Activated CD4-positive, alpha-beta T cell treated with anti-CD3 and anti-CD28 coated beads for 24 hours (primary cell): ENCODE data around the gene PHLDB1.
"Not testable (repeated sequence)": the region's sequence is repeated elsewhere in the genome, so short reads cannot be mapped to it uniquely, and the experiment has no call there.

Experiments
- DNase-seq, 2 donors: peaks; one replicate each; pipeline ENCODE4 v3.0.0-alpha.2; 2020; ENCODE audit warnings: low read depth in 2 of 2

The PHLDB1 gene

DNA sequence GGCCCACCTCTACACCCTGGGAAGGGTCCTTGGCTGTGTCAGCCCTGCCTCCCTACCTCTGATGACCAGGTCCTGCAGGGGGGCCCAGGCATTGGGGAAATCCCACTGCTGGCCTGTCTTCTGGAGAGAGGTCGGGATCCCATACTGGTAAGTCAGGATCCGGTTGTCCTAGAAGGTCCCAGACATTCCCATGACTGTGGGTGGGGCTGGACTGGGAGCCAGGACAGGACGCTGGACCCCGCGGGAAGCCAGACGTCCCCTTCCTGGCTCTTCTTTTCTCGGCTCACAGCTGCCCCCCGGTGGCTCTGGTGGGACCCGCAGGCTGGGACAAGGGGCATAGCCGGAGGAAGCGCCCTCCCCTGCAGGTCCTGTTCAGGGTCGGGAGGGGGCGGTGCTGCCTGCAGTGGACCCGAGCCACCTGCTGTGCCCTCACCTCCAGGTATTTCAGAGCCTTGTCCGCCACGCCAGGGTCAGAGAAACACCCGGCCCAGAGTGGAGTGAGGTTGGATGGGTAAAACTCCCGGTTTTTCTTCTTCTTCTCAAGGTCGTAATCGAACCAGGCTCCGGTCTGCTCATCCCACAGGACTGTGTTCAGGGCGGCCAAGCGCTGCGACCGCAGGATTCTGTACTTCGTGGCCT lies 52.0 kb downstream of the PHLDB1 start:
- peak; percentile 83 to 91 for DNase-seq

DNA sequence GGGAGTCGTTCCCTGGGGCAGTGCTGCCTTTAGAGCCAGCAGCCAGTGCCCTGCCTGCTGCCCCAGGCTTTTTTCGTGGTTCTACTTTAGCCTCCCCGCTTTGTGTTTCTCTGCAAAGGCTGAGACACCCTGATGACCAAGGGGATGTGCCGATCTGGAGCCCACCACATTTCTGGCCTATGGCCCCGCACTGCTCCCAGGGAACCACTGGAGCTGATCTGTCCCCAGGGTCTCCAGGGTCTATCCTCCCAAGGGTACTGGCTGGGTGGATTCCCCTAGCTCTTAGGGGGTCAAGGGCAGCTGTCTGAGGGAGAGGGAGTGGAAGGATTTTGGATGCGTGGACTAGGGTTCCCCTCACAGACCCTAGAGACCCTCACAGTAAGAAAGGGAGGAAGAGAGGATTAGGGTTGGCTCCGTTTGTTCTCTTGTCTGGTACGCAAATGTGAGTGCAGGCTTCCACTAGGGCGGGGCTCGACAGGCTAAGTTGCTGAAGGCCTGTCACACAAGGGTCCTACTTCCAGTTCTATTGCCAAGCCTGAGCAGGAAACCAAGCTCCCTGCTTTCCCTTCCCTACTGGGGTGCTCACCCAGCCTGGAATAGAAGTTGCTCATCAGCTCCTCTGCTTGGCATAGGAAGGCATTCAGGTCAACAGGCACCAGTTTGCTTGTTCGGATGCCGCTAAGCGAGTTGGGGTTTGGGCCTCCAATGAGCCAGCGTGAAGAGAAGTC lies 52.7 kb downstream of the PHLDB1 start:
- no peak for DNase-seq

DNA sequence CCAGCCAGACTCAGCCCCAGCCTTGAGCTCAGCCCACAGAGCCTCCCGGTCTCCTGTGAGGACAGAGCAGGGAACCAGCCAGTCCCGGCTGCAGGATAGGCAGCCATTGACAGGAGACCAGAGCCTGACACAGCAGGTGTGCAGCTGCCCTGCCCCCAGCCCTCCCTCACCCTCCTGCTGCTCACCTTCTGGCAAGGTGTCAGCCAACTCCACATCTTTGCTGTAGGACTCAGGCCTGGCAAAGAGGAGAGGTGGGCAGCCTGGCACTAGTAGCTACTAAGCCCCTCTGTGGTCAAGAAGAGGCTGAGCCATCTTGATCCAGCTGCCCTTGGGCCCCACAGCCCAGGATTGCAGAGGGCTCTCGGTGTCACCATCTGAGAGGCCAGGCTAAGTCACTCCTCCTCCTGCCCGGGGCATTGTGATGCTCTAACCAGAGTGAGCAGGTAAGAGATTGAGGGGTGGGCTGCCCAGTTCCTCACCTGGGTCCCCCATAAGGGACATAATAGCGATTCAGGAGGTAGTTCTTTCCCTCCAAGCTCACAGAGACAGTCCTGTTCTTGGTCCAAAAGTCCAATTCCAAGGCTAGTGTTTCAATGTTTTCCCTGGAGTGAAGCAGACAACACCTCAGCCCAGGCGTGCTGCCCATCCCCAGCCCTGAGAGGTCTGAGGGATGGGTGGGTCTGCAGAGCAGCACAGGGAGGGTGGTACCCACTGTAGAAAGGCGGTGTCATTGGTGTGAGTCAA lies 53.4 kb downstream of the PHLDB1 start:
- no peak for DNase-seq

DNA sequence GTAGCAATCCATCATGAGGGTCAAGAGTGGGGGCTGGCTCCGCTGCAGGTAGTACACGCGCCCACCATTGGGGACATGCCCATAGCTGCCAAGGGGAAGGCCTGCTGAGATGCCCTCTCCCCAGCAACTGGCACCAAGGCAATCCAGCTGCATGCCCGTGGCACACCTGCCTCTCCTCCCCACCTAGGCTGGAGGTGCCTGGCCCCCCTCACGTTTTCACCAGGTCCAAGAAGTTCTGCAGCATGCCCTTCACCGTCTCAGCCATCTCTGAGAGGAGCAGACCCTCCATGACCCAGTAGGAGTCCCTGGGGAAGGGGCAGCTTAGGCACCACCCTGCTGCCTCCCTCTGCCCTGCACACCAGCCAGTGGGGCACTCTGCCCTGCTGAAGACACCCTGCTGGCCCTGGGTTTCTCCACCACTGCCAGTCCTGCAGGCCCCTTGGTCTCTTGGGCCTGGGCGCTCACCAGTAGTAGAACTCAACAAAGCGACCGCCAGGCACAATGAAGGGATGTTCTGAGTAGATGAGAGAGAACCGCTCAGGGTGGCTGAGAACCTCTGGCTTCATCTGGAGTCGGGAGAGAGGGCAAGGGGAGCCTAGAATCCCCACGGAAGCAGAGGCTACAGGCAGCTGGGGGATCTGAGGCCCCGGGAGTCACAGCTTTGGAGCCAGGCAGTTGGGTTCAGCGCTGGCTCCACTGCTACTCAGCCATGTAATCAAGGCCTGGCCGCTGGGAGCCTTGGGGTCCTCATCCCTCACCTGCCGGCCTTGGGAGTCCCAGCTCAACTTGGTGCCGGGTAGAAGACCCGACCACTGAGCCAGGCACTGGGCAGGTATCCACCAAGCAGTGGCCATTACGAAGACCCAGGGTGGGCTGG lies 54.2 kb downstream of the PHLDB1 start:
- DNase-seq: no peak

DNA sequence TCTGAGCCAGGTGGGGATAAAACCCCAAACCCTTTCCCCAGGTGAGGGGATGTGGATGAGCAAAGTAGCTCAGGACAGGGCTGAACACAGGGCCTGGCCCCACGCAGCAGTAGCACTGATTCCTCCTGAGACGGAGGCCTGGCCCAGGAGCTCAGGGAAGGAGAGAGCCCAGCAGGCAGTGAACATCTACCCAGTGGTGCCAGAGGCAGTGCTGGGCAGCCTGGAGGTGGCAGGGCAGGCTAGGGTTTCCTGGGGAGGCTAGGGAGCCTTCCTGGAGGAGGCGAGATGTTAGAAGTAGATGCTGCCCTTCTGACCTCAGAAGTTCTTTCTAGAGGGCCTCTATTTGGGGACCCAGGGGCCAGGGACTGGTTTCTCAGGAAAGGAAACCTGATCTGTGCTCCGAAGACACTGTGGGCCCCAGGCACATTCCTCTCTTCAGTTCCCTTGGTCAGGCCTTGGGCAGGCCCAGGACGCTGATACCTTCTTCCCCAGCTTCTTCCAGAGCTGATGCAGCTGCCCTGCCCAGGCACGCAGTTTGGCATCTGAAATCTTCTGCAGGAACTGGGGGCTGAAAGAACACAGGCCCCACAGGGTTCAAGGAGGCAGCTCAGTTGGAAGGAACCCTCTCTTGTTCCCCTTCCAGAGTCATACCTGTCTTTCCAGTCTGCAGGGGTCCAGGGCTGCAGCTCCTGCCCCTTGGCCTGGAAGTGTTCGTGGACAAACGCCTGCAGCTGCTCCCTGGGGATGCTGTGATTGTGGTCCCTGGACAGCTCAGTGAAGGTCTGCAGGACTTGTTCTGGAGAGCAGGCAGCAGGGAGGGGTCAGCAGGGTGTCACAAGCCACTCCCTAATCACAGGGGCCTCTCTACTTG lies 55.2 kb downstream of the PHLDB1 start:
- no peak for DNase-seq

DNA sequence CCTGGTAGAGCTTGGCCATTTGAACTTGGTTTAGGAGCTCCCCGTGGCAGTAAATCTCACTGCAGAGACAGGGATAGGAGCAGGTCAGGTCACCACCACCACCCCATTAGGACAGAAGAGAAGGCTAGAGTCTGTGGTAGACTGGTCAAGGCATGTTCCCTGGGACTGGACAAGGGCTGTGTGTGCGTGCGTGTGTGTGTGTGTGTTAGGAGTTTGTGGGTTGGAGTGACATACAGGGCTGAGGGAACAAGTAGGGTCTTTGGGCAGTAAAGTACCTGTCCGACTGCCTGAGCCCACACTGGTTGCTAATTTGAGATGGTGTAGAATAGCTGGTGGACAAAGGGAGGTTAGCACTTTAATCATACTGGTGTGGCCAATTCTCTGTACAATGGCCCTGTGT lies 56.0 kb downstream of the PHLDB1 start:
- DNase-seq: no peak

DNA sequence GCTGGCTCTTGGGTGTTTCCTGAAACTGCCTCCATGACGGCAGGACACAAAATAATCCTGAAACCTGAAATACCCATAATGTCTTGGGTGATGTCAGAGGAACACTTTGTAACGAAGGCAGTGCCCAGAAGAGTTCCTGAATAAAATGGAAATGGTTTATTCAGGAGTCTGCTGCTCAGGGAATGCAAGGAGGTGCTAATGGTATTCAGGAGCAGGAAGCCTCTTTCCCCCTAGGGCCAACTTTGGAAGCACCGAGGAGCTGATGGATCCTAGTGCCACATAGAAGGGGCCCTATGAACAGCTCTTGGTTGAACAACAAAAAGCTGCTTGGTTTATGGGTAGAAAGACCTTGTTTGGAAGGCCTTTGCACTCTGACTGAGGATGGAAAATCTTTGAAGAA lies 56.5 kb downstream of the PHLDB1 start:
- DNase-seq: no peak

DNA sequence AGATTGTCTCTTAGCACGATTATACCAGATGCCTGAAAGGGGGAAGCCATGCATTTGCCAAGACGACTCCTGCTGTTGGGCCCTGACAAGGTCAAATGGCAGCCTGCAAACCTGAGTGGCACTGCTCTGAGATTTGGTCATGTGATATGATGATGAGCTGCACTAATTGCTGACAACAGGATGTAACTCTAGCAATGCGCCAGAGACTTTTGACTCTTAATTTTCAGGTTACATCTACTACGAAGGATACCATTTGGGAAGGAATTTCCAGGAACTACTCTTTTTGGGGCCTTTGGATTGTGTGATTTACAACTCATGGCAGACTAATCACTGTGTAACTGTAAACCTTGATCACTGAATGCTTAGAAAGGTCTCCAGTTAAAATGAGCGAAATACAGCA lies 59.0 kb downstream of the PHLDB1 start:
- DNase-seq: no peak

DNA sequence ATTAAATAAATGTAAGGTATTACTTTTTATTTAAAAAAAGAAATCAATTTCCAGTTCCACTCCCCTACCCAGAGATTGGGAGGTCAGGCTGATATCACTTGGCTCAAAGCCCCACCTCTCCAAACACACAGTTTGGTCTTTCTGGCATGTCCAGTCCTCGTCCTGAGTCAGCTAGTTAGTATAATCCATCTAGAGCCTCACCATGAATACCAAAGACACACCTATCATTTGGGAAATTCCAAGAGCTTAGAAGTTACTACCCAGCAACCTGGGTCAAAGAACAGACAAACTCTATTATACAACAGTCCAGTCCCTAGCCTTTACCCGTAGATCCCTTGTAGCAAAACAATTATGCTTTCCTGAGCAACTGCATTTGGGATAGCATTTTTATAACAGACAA lies 62.6 kb downstream of the PHLDB1 start:
- no peak for DNase-seq

DNA sequence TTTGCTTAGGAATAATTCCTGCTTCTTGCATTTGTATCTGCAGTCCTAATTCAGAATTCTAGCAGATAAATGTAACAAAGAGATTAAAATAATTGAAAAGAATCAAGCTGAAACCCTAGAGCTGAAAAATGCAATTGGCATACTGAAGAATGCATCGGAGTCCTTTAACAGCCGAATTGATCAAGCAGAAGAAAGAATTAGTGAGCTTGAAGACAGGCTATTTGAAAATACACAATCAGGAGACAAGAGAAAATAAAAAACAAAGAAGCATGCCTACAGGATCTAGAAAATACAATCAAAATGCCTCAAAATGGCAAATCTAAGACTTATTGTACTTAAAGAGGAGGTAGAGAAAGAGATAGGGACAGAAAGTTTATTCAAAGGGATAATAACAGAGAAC lies 63.8 kb downstream of the PHLDB1 start:
- no peak for DNase-seq

DNA sequence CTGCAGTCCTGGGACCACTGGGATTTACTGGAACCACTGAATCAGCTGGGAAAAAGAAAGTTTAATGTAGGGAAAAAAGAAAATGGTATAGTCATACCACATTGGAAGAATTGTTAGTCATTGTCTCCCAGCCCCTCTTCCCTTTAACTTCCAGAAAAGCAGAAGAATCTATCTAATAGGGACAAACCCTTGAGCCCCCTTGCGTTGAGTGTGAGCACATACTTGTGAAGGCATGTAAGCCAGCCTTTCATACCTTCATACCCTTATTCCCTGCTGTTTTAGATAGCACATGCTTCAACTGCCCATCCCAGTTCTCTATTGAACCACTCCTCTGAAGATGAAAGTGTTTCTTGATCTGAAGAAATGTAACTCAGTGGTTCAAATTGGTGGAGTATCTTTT lies 65.4 kb downstream of the PHLDB1 start:
- no peak for DNase-seq

DNA sequence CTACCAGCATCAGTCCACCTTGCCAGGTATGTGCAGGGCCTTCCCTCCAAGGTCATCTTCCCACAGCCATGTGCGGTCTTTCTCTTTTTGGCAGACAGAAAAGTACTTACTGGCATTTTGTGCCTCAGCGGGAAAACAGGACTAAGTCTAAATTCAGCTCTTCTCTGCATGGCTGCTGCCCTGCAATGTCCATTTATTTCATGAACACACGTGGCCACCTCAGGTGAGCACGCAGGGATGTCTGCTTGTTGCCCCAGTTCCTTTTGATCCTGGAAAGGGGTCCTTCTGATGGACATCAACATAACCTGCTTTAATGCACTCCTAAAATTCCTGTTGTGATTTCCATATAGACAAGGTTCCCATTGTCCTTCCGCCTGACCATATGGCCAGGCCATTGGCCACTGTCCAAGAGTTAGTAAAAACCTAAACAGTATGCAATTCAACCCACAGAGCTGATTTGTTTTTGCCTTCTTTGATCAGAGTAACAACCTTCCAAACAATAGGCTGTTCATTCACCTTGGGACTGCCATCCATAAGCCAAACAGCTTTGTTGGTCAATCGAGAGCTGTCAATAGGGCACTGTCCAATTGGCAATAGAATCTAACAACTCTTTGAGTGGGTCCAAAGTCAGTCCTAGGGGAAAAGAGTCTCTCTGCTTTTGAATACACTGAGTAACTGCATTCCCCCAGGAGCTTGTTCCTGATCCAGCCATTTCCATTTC lies 66.1 kb downstream of the PHLDB1 start:
- DNase-seq: no peak

DNA sequence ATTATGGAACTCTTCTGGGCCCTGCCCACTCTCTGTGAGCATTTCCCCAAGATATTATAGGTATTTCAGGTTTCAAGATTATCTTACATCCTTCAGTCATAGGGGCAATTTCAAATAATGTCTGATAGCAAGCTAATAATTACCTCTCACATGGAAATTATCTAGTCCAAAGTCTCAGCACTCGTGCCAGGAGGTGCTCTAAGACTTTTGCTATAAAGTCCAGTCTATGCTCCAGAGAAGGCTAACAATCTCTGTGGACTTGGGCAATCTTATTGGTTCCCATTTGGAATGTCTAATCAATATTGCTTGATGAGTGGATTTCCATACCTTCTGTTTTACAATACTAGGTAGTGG lies 66.6 kb downstream of the PHLDB1 start:
- DNase-seq: no peak

DNA sequence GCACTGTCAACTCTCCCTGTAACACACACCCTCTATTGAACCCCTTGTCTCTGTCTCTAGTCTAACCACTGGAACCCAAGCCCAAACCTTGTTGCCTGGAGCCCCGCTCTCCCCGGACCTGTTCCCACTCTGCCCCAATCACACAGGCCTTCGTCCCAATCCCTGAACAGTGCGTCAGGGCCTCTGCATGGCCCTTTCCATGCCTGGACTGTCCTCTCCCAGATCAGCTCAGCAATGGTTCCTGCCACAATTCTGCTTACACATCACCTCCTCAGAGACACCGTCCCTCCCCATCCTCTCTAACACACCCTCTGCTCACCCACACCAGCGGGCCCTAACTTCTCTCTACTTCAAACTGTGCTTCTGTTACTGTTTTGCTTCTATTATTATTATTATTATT lies 70.6 kb downstream of the PHLDB1 start:
- DNase-seq: no peak

DNA sequence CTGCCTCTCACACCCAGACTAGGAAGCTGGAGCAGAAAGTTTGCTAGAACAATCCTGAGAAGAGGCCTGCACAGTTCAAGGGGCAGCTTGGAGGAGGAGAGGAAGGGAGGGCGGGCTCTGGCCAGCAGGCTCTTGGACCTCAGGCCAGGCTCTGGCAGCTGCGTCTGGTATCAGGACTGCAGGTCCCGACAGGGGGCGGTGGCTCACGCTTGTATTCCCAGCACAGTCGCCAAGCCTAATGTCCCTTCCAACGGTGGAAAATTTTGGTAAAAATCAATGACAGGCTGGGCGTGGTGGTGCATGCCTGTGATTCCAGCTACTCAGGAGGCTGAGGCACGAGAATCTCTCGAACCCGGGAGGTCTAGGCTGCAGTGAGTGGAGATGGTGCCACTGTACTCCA lies 71.5 kb downstream of the PHLDB1 start:
- not testable (repeated sequence) for DNase-seq

DNA sequence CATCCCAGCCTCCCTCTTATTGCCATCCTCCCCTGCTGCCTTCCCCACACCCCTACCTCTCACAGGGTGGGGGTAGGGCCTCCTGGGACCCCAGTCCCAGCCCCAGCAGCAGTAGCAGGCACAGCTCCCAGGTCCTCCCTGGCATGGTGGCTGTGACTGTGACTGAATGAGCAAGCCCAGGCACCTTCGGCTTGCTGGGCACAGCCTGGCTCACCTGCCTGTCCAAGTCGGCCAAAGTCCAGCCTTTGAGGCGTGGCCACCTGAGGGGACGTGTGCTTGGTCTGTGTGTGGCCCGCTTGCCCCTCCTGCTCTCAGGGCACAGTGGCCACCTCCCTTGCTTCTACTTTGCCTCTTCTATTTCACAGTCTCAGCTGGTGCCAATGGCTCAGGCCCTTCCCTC lies 72.1 kb downstream of the PHLDB1 start, which contains the start of gene TREH:
TSS of gene TREH (minus strand) at position 168 of the 400 bp plus-strand sequence. CDS start at position 145, 23 bp downstream.
- DNase-seq: no peak

DNA sequence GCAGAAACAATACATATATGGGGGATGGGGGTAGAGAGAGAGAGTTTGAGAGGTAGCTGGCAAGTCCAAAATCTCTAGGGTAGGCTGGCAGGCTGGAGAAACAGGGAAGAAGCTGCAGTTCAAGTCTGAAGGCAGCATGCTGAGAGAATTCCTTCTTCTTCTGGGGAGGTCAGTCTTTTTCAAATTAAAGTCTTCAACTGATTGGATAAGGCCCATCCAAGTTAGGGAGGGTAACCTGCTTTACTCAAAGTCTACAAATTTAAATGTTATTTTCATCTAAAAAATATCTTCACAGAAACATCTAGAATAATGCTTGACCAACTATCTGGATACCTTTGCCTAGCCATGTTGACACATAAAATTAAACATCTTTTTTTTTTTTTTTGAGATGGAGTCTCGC lies 75.0 kb downstream of the PHLDB1 start:
- no peak for DNase-seq

DNA sequence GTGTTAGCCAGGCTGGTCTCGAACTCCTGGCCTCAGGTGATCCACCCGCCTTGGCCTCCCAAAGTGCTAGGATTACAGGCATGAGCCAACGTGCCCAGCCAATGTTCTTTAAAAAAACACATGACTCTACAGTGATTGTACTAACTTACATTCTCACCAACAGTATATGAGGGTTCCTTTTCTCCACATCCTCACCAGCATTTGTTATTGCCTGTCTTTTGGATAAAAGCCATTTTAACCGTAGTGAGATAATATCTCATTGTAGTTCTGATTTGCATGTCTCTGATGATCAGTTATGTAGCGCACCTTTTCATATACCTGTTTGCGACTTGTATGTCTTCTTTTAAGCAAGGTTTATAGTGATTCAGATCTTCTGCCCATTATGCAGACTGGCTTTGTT lies 75.5 kb downstream of the PHLDB1 start:
- not testable (repeated sequence) for DNase-seq

DNA sequence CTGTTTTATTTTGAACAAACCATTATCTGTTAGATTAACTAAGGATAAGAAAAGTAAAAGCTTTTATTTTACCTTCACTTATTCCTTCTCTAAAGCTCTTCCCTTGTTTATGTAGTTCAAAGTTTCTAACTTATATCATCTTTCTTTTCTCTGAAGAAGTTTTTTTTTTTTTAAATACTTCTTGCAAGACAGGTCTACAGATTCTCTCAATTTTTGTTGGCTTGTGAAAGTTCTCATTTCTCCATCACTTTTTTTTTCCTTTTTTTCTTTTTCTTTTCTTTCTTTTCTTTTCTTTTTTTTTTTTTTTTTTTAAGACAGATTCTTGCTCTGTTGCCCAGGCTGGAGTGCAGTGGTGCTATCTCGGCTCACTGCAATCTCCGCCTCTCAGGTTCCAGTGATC lies 76.8 kb downstream of the PHLDB1 start:
- DNase-seq: no peak

DNA sequence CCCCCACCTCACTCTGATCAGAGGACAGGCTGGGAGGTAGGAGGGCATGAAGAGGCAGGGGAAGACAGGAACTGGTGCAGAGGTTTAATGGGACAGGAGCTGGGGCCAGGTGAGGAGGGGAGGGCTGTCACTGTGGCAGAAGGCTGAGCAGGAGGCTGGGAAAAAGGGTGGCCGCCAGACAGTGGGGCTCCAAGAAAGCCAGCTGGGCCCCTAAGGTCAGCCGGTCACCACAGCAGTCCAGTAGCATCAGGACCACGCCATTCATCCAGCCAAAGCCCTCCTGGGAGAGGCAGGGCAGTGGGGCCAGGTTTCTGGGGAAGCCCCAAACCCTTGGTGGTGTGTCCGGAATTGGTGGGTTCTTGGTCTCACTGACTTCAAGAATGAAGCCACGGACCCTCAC lies 80.5 kb downstream of the PHLDB1 start:
- DNase-seq: no peak
